Urinary bladder (tissue), 4 donors: ENCODE measurements around the gene SHISA4. TPM values are rescaled to one million over a fixed set of nuclear protein-coding genes. Genes with fewer than 3 reads are reported as not detected.
"Not testable (repeated sequence)": the region's sequence is repeated elsewhere in the genome, so short reads cannot be mapped to it uniquely, and the experiment has no call there.

Experiments used
- DNase-seq: peaks from one replicate; pipeline ENCODE4 v3.0.0-alpha.2; 2015; ENCODE audit errors: extremely low spot score
- H3K27ac ChIP-seq: one replicate; pipeline ENCODE4 v1.5.1; 2013; ENCODE audit warnings: low read depth, mild to moderate bottlenecking, moderate library complexity
- H3K36me3 ChIP-seq: one replicate; pipeline ENCODE4 v1.6.1; 2013; ENCODE audit warnings: mild to moderate bottlenecking, moderate library complexity; ENCODE audit not compliant: insufficient read depth
- H3K4me1 ChIP-seq: one replicate; pipeline ENCODE4 v1.6.1; 2013; ENCODE audit warnings: mild to moderate bottlenecking, moderate library complexity; ENCODE audit not compliant: insufficient read depth
- H3K4me3 ChIP-seq: one replicate; pipeline ENCODE4 v1.5.1; 2013; ENCODE audit warnings: low read depth, low read length
- WGBS: extraction: QIAGEN DNeasy Blood & Tissue Kit; methylation state at CpG from one replicate; pipeline ENCODE4 v1.1.7; 2013; 5-methylcytosine and 5-hydroxymethylcytosine counted together
- polyA plus RNA-seq: library from polyadenylated mRNA; stranded (reverse); fragments of 200-250 nt; gene quantifications from one replicate; pipeline ENCODE4 v1.2.3, GENCODE V29; 2013
- total RNA-seq: library from RNA; depleted of rRNA; stranded (reverse); fragments of >200 nt; gene quantifications from one replicate; pipeline ENCODE4 v1.2.3, GENCODE V29; 2014
- donor health status: healthy with polysubstance abuse.
- donor health status: healthy.

SHISA4 gene
- 10.1 TPM for total RNA-seq
- polyA plus RNA-seq, result 32.7 TPM

GRCh38 chr1:201888282-201889089 lies at the start of gene SHISA4:
TSS of gene SHISA4 (plus strand) at chr1:201888898. CDS start at chr1:201888995, 97 bp downstream.
- H3K27ac ChIP-seq, result no peak within 1 kb of the TSS
- no peak for DNase-seq
- 3% methylated on average over 49 of the region's 49 CpGs for WGBS
- H3K4me3 ChIP-seq, result peak within 1 kb of the TSS; percentile 72
- no peaks in the 10 kb centered on the region for H3K36me3 ChIP-seq
- no peaks in the 10 kb centered on the region for H3K4me1 ChIP-seq

- DNase-seq, H3K4me3 ChIP-seq, H3K4me1 ChIP-seq, H3K36me3 ChIP-seq, H3K27ac ChIP-seq: not testable (repeated sequence)
- WGBS, result 98% methylated on average over 10 of the region's 10 CpGs
These were observed 49.6 kb upstream of the SHISA4 start for GRCh38 chr1:201839089-201839488.

- no peak for DNase-seq
- H3K27ac ChIP-seq, result no peak overlapping the region
- H3K36me3 ChIP-seq, result no peaks in the 10 kb centered on the region
- no peak overlapping the region for H3K4me3 ChIP-seq
- WGBS, result 96% methylated on average over 4 of the region's 4 CpGs
- H3K4me1 ChIP-seq, result no peaks in the 10 kb centered on the region
These were observed 48.6 kb upstream of the SHISA4 start for GRCh38 chr1:201840055-201840454.

- WGBS, result 93% methylated on average over 1 of the region's 1 CpG
- Histone ChIP-seq H3K4me3 (no peak overlapping the region), H3K27ac (no peak overlapping the region), H3K4me1 (no peaks in the 10 kb centered on the region), H3K36me3 (no peaks in the 10 kb centered on the region)
- DNase-seq, result no peak
These were observed 48.2 kb upstream of the SHISA4 start for GRCh38 chr1:201840490-201840889.

- Histone ChIP-seq H3K36me3 (no peaks in the 10 kb centered on the region), H3K4me1 (no peaks in the 10 kb centered on the region), H3K4me3 (no peak overlapping the region), H3K27ac (no peak overlapping the region)
- WGBS, result 87% methylated on average over 2 of the region's 2 CpGs
- no peak for DNase-seq
These were observed 47.3 kb upstream of the SHISA4 start for GRCh38 chr1:201841265-201841912.

GRCh38 chr1:201842472-201843027 lies 46.1 kb upstream of the SHISA4 start:
- no peak overlapping the region for H3K27ac ChIP-seq
- H3K36me3 ChIP-seq, result no peaks in the 10 kb centered on the region
- no peak for DNase-seq
- 97% methylated on average over 2 of the region's 2 CpGs for WGBS
- H3K4me3 ChIP-seq, result no peak overlapping the region
- no peaks in the 10 kb centered on the region for H3K4me1 ChIP-seq

- Histone ChIP-seq H3K36me3 (peaks cover 5% of the 10 kb centered on the region), H3K27ac (no peak overlapping the region), H3K4me3 (no peak overlapping the region), H3K4me1 (no peaks in the 10 kb centered on the region)
- WGBS, result 73% methylated on average over 2 of the region's 2 CpGs
- no peak for DNase-seq
These were observed 43.2 kb upstream of the SHISA4 start for GRCh38 chr1:201845331-201846083.

- DNase-seq, result no peak
- Histone ChIP-seq H3K4me1 (no peaks in the 10 kb centered on the region), H3K4me3 (no peak overlapping the region), H3K36me3 (peaks cover 5% of the 10 kb centered on the region), H3K27ac (no peak overlapping the region)
- WGBS, result 62% methylated on average over 1 of the region's 1 CpG
These were observed 41.5 kb upstream of the SHISA4 start for GRCh38 chr1:201847150-201847549.

- no peak for DNase-seq
- peaks cover 5% of the 10 kb centered on the region for H3K36me3 ChIP-seq
- H3K27ac ChIP-seq, result no peak overlapping the region
- H3K4me3 ChIP-seq, result no peak overlapping the region
- WGBS, result 93% methylated on average over 6 of the region's 6 CpGs
- no peaks in the 10 kb centered on the region for H3K4me1 ChIP-seq
These were observed 40.5 kb upstream of the SHISA4 start for GRCh38 chr1:201848230-201848629.

GRCh38 chr1:201849372-201850052 lies 39.2 kb upstream of the SHISA4 start:
- Histone ChIP-seq H3K4me3 (no peak overlapping the region), H3K36me3 (peaks cover 5% of the 10 kb centered on the region), H3K4me1 (no peaks in the 10 kb centered on the region), H3K27ac (no peak overlapping the region)
- 85% methylated on average over 2 of the region's 2 CpGs for WGBS
- no peak for DNase-seq

- no peak overlapping the region for H3K27ac ChIP-seq
- no peak for DNase-seq
- H3K4me1 ChIP-seq, result no peaks in the 10 kb centered on the region
- H3K4me3 ChIP-seq, result no peak overlapping the region
- H3K36me3 ChIP-seq, result peaks cover 5% of the 10 kb centered on the region
- 11% methylated on average over 1 of the region's 1 CpG for whole genome bisulfite sequencing
These were observed 38.7 kb upstream of the SHISA4 start for GRCh38 chr1:201850053-201850397.

- 88% methylated on average over 1 of the region's 1 CpG for WGBS
- no peak overlapping the region for H3K4me3 ChIP-seq
- no peaks in the 10 kb centered on the region for H3K4me1 ChIP-seq
- DNase-seq, result no peak
- H3K36me3 ChIP-seq, result peaks cover 12% of the 10 kb centered on the region
- H3K27ac ChIP-seq, result no peak overlapping the region
These were observed 36.7 kb upstream of the SHISA4 start for GRCh38 chr1:201851949-201852348.

- not testable (repeated sequence) for H3K27ac ChIP-seq
- peaks cover 11% of the 10 kb centered on the region for H3K36me3 ChIP-seq
- 98% methylated on average over 2 of the region's 2 CpGs for WGBS
These were observed 32.0 kb upstream of the SHISA4 start for GRCh38 chr1:201856722-201857121.

More at GRCh38 chr1:201856722-201857121, 32.0 kb upstream of the SHISA4 start:
- not testable (repeated sequence) for DNase-seq, H3K4me3 ChIP-seq, H3K4me1 ChIP-seq
